SU-DHL-6 (cell line): ENCODE results near the gene PPP1R27.

Source experiments
- H2AFZ ChIP-seq: fragments of 200-600 bp; sonication (generic); 2 replicates; pipeline ENCODE4 v1.6.1; 2014; ENCODE audit warnings: low read depth, mild to moderate bottlenecking, moderate library complexity, mixed read lengths, antibody characterized with exemption, low read length; ENCODE audit not compliant: severe bottlenecking
- H3F3A ChIP-seq: fragments of 200-600 bp; shearing (Covaris generic); 2 replicates; pipeline ENCODE4 v1.6.0; 2016; ENCODE audit warnings: antibody characterized with exemption, mild to moderate bottlenecking; ENCODE audit not compliant: insufficient read depth
- H3K27ac ChIP-seq: fragments of 200-600 bp; sonication (generic); 2 replicates; pipeline ENCODE4 v1.5.1; 2016; ENCODE audit warnings: low read depth, mild to moderate bottlenecking, low read length, moderate library complexity, mixed read lengths
- H3K27me3 ChIP-seq: fragments of 200-600 bp; sonication (generic), shearing (Covaris generic); 2 replicates; pipeline ENCODE4 v1.6.0; 2014; ENCODE audit warnings: mild to moderate bottlenecking, low read length
- H3K36me3 ChIP-seq: fragments of 200-600 bp; sonication (generic); 2 replicates; pipeline ENCODE4 v1.6.1; 2014; ENCODE audit warnings: mild to moderate bottlenecking, low read length, mixed read lengths
- H3K4me2 ChIP-seq: fragments of 300-600, 200-600 bp; shearing (Covaris generic), sonication (generic); 2 replicates; pipeline ENCODE4 v1.6.0; 2014; ENCODE audit warnings: low read length, low read depth, mild to moderate bottlenecking; ENCODE audit not compliant: poor library complexity, severe bottlenecking
- H3K4me3 ChIP-seq: fragments of 200-600 bp; sonication (generic); 2 replicates; pipeline ENCODE4 v1.5.1; 2014; ENCODE audit warnings: antibody characterized with exemption, low read length, mild to moderate bottlenecking, mixed read lengths; ENCODE audit not compliant: insufficient read depth, poor library complexity, severe bottlenecking
- H3K79me2 ChIP-seq: fragments of 200-600 bp; sonication (generic); 2 replicates; pipeline ENCODE4 v1.6.1; 2014; ENCODE audit warnings: mild to moderate bottlenecking, low read length, moderate library complexity; ENCODE audit not compliant: insufficient read depth
- H3K9ac ChIP-seq: fragments of 200-600 bp; sonication (generic); 2 replicates; pipeline ENCODE4 v1.7.0; 2014; ENCODE audit warnings: mild to moderate bottlenecking, low read length
- H3K9me2 ChIP-seq: fragments of 200-600 bp; sonication (generic); replicated peaks from 2 replicates; pipeline ENCODE4 v1.6.1; 2014; ENCODE audit warnings: low read length; ENCODE audit not compliant: insufficient read depth
- H3K9me3 ChIP-seq: fragments of 200-600 bp; sonication (generic); 2 replicates; pipeline ENCODE4 v1.6.1; 2014; ENCODE audit warnings: low read length, mixed read lengths; ENCODE audit not compliant: insufficient read depth
- H4K20me1 ChIP-seq: fragments of 200-600 bp; sonication (generic); 2 replicates; pipeline ENCODE4 v1.6.1; 2014; ENCODE audit warnings: low read depth, mild to moderate bottlenecking, antibody characterized with exemption, low read length, moderate library complexity, mixed read lengths
- EZH2phosphoT487 ChIP-seq: fragments of 200-600 bp; sonication (generic), shearing (Covaris generic); conservative IDR thresholded peaks from 2 replicates; pipeline ENCODE4 v1.6.1; 2018; ENCODE audit warnings: mild to moderate bottlenecking, antibody characterized with exemption, low read length, moderate library complexity, mixed read lengths
- TF ChIP-seq, protein P1 (sequence below): fragments of 200-600 bp; sonication (generic); IDR thresholded peaks from one replicate; pipeline ENCODE4 v1.5.1; 2017; ENCODE audit warnings: antibody characterized with exemption, mild to moderate bottlenecking, low read length, moderate library complexity; ENCODE audit not compliant: insufficient read depth, poor library complexity, severe bottlenecking

PPP1R27 gene

DNA sequence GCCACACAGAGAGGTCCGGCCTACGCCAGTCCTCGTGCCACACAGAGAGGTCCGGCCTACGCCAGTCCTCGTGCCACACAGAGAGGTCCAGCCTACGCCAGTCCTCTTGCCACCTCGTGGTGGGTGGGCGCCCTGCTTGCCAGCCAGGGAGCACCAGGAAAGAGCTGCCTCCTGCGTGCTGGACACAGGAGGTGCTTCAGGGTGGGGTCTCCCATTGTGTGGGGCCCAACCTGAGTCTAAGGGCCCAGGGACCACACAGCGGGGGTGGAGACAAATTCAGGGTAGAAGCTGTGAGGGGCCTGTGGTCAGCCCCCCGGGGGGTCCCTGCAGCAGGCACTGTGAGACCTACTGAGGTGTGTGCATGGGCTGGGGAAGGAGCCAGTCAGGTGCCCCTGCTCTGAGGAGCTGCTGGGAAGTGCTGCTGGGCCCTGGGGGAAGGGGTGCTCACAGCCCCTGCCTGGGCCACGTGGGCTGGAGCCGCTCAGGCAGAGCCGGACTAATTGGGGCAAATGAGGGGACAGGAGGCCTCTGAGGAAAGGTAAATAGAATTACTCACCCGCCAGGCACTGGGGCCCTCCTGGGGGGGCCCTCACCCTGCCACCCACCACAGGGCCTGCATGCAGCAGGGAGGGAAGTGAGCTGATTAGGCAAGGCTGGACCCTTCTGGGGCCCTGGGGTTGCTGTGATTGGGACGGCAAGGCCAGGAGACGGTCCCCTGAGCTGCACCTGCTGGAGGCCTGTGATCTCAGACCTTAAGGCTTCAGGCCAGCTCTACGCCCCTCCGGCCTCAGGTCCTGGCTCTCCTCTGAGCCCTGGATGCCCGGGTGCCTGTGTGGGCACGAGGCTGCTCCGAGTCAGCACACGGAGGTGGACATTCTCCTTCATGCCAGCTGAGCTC is 19.9 kb downstream of the PPP1R27 start:
- H3K4me3 ChIP-seq, result no peak overlapping the region
- H3K4me2 ChIP-seq, result no peak overlapping the region
- no peaks in the 10 kb centered on the region for H3K27me3 ChIP-seq
- H3K27ac ChIP-seq, result no peak overlapping the region
- no peaks in the 10 kb centered on the region for H3K36me3 ChIP-seq
- TF ChIP-seq, protein P1, sequence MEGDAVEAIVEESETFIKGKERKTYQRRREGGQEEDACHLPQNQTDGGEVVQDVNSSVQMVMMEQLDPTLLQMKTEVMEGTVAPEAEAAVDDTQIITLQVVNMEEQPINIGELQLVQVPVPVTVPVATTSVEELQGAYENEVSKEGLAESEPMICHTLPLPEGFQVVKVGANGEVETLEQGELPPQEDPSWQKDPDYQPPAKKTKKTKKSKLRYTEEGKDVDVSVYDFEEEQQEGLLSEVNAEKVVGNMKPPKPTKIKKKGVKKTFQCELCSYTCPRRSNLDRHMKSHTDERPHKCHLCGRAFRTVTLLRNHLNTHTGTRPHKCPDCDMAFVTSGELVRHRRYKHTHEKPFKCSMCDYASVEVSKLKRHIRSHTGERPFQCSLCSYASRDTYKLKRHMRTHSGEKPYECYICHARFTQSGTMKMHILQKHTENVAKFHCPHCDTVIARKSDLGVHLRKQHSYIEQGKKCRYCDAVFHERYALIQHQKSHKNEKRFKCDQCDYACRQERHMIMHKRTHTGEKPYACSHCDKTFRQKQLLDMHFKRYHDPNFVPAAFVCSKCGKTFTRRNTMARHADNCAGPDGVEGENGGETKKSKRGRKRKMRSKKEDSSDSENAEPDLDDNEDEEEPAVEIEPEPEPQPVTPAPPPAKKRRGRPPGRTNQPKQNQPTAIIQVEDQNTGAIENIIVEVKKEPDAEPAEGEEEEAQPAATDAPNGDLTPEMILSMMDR, result no peak
- TF ChIP-seq EZH2phosphoT487, result no peak
- H3K9ac ChIP-seq, result no peak overlapping the region
- no peaks in the 10 kb centered on the region for H4K20me1 ChIP-seq
- no peaks in the 10 kb centered on the region for H3K9me2 ChIP-seq
- H2AFZ ChIP-seq, result no peak overlapping the region
- H3K9me3 ChIP-seq, result no peaks in the 10 kb centered on the region
- H3F3A ChIP-seq, result no peaks in the 10 kb centered on the region
- H3K79me2 ChIP-seq, result no peaks in the 10 kb centered on the region

GRCh38 chr17:81813861-81814683 is 20.8 kb downstream of the PPP1R27 start:
- H3K79me2 ChIP-seq, result no peaks in the 10 kb centered on the region
- no peaks in the 10 kb centered on the region for H4K20me1 ChIP-seq
- no peaks in the 10 kb centered on the region for H3K36me3 ChIP-seq
- no peak for TF ChIP-seq EZH2phosphoT487
- TF ChIP-seq, protein P1, result no peak
- H3K4me3 ChIP-seq, result no peak overlapping the region
- no peaks in the 10 kb centered on the region for H3K27me3 ChIP-seq
- H3F3A ChIP-seq, result no peaks in the 10 kb centered on the region
- no peak overlapping the region for H3K27ac ChIP-seq
- H3K9ac ChIP-seq, result no peak overlapping the region
- no peak overlapping the region for H2AFZ ChIP-seq
- no peaks in the 10 kb centered on the region for H3K9me3 ChIP-seq
- no peak overlapping the region for H3K4me2 ChIP-seq
- H3K9me2 ChIP-seq, result no peaks in the 10 kb centered on the region

DNA sequence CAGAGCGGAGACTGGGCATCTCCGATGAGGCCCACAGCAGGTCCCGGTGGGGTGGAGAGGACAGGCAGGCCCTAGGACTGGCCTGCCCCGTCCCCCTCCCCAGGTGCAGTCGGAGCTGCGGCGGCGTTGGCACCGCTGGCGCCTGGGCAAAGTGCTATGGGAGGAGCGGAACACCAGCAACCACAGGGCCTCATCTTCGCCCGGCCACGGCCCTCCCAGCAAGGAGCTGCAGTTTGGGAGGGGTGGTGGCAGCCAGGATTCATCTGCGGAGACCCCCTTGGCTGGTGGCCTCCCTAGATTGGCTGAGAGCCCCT is 21.5 kb downstream of the PPP1R27 start:
- no peaks in the 10 kb centered on the region for H3F3A ChIP-seq
- no peak overlapping the region for H3K9ac ChIP-seq
- H3K27me3 ChIP-seq, result no peaks in the 10 kb centered on the region
- no peaks in the 10 kb centered on the region for H3K9me2 ChIP-seq
- H3K4me2 ChIP-seq, result no peak overlapping the region
- H3K79me2 ChIP-seq, result no peaks in the 10 kb centered on the region
- no peak overlapping the region for H2AFZ ChIP-seq
- no peak for TF ChIP-seq EZH2phosphoT487
- TF ChIP-seq, protein P1, result no peak
- no peaks in the 10 kb centered on the region for H3K9me3 ChIP-seq
- no peaks in the 10 kb centered on the region for H3K36me3 ChIP-seq
- no peak overlapping the region for H3K4me3 ChIP-seq
- H4K20me1 ChIP-seq, result no peaks in the 10 kb centered on the region
- no peak overlapping the region for H3K27ac ChIP-seq
